WTC11 (cell line): ENCODE results near the gene MUC6. TPM values are rescaled to one million over a fixed set of nuclear protein-coding genes. Genes with fewer than 3 reads are reported as not detected.

Experiments
- ATAC-seq: fragments of 200-7000 bp; cut with Tn5 transposase; 2 replicates; pipeline ENCODE4 v1.10.0; 2021; ENCODE audit warnings: mild to moderate bottlenecking, moderate library complexity
- CTCF ChIA-PET: fragments of 300-600 bp; sonication (Branson Sonifier 250); formaldehyde crosslinking; loops from one replicate; lab custom pipeline; 2021; ENCODE audit warnings: antibody characterized with exemption; lab: Charles Lee
- POLR2A ChIA-PET: fragments of 350-600 bp; sonication (Branson Sonifier 250); formaldehyde crosslinking; loops from one replicate; lab custom pipeline; 2021; ENCODE audit warnings: antibody characterized with exemption; lab: Charles Lee
- DNase-seq: peaks from one replicate; pipeline ENCODE4 v3.0.0; 2021; ENCODE audit warnings: low spot score
- H3K27ac Mint-ChIP-seq: 2 replicates; pipeline ENCODE4 v1.8.0; 2021; ENCODE audit warnings: mixed read lengths
- H3K27me3 Mint-ChIP-seq: 2 replicates; pipeline ENCODE4 v1.8.0; 2021; ENCODE audit warnings: low read depth, mild to moderate bottlenecking, moderate library complexity, mixed read lengths
- H3K36me3 Mint-ChIP-seq: 2 replicates; pipeline ENCODE4 v1.8.0; 2021; ENCODE audit warnings: mixed read lengths
- H3K4me1 Mint-ChIP-seq: 2 replicates; pipeline ENCODE4 v1.8.0; 2022; ENCODE audit warnings: mixed read lengths
- H3K4me3 Mint-ChIP-seq: 2 replicates; pipeline ENCODE4 v1.8.0; 2021; ENCODE audit warnings: mild to moderate bottlenecking, moderate library complexity, mixed read lengths
- H3K9me3 Mint-ChIP-seq: 2 replicates; pipeline ENCODE4 v1.8.0; 2021; ENCODE audit warnings: mixed read lengths
- AFF4 ChIP-seq: sonication (generic); formaldehyde crosslinking; IDR thresholded peaks from 2 replicates; pipeline ENCODE4 v1.8.1; 2023; ENCODE audit warnings: mild to moderate bottlenecking, missing genetic modification reagents, borderline replicate concordance
- AR ChIP-seq: fragments of 250-450 bp; sonication (Bioruptor Pico); IDR thresholded peaks from 2 replicates; pipeline ENCODE4 v1.9.0; 2021; ENCODE audit warnings: mild to moderate bottlenecking
- ATF1 ChIP-seq: sonication (generic); formaldehyde crosslinking; IDR thresholded peaks from 2 replicates; pipeline ENCODE4 v1.8.1; 2023; ENCODE audit warnings: mild to moderate bottlenecking, moderate library complexity, missing genetic modification reagents
- CREB1 ChIP-seq: sonication (generic); formaldehyde crosslinking; IDR thresholded peaks from 2 replicates; pipeline ENCODE4 v1.8.0; 2023; ENCODE audit warnings: mild to moderate bottlenecking, missing genetic modification reagents
- E2F4 ChIP-seq: sonication (generic); formaldehyde crosslinking; IDR thresholded peaks from 2 replicates; pipeline ENCODE4 v1.8.1; 2022; ENCODE audit warnings: low read depth, mild to moderate bottlenecking, moderate library complexity, missing genetic modification reagents, borderline replicate concordance
- GABPB1 ChIP-seq: sonication (generic); formaldehyde crosslinking; IDR thresholded peaks from 2 replicates; pipeline ENCODE4 v1.8.1; 2023; ENCODE audit warnings: mild to moderate bottlenecking, missing genetic modification reagents
- IRF2 ChIP-seq: sonication (generic); formaldehyde crosslinking; IDR thresholded peaks from 2 replicates; pipeline ENCODE4 v1.8.0; 2022; ENCODE audit warnings: low read depth, missing genetic modification reagents, borderline replicate concordance
- NFATC4 ChIP-seq: fragments of 250-450 bp; sonication (Bioruptor Pico); IDR thresholded peaks from 2 replicates; pipeline ENCODE4 v1.9.0; 2021; ENCODE audit warnings: mild to moderate bottlenecking
- PRRX2 ChIP-seq: fragments of 250-450 bp; sonication (Bioruptor Pico); IDR thresholded peaks from 2 replicates; pipeline ENCODE4 v1.8.0; 2021; ENCODE audit warnings: mild to moderate bottlenecking
- ZNF317 ChIP-seq: sonication (generic); formaldehyde crosslinking; IDR thresholded peaks from 2 replicates; pipeline ENCODE4 v1.8.1; 2023; ENCODE audit warnings: low read depth, mild to moderate bottlenecking, moderate library complexity, missing genetic modification reagents, borderline replicate concordance
- ZSCAN18 ChIP-seq: fragments of 250-450 bp; sonication (Bioruptor Pico); IDR thresholded peaks from 2 replicates; pipeline ENCODE4 v2.1.2; 2022; ENCODE audit warnings: mild to moderate bottlenecking, moderate library complexity
- total RNA-seq: library from RNA; stranded (reverse); gene quantifications from 3 replicates; pipeline ENCODE4 v1.2.3, GENCODE V29; 2021
- TF ChIP-seq, protein P1 (sequence below): fragments of 250-450 bp; sonication (Bioruptor Pico); conservative IDR thresholded peaks from 2 replicates; pipeline ENCODE4 v1.9.0; 2021; ENCODE audit warnings: mild to moderate bottlenecking
- TF ChIP-seq, protein P2 (sequence below): sonication (generic); formaldehyde crosslinking; IDR thresholded peaks from 2 replicates; pipeline ENCODE4 v1.8.1; 2022; ENCODE audit warnings: low read depth, missing genetic modification reagents, borderline replicate concordance

Gene MUC6
- total RNA-seq, 1 experiment from 2014 or later = 0.13 TPM

DNA sequence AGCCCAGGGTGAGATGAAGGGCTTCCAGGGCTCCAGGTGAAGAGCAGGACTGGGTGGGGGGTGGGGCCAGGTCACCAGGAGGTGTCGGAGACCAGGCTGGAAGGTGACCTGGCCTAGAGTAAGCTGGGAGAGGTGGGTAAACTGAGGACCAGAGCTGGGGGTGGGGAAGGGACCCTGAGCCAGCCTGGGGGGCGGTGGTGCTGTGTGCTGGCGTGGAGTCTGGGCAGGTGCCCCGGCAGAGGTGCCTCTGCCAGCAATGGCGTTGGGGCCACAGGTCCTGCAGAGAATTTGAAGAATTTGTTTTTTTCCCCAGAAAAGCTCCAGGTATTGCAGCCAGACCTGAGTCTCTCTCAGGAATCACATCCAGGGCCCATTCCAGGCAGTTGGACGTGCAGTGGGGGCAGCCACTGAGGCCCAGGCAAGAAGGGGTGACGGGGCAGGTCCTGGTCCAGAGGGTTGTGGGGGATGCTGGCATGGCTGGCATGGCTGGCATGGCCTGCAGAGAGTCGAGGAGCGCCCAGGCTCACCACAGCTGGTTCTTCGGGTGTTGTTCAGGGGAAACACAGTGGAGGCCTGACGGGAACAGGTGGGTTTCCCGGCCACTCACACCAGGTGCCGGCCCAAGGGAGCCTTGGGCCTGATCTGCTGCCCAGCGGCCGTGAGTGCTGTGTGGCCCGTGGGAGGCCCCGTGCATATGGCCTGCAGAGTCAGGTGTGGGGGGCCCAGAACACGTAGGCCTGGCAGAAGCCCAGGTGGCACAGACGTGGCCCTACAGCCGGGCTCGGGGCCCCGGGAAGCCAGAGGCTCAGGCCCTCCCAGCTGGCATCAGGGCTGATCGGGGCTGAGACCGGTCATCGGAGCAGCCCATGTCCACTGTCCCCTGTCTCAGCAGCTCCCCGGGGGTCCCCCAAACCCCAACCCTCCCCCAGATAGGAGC, 6.4 kb upstream of the MUC6 start (continued):
- TF ChIP-seq, protein P1, sequence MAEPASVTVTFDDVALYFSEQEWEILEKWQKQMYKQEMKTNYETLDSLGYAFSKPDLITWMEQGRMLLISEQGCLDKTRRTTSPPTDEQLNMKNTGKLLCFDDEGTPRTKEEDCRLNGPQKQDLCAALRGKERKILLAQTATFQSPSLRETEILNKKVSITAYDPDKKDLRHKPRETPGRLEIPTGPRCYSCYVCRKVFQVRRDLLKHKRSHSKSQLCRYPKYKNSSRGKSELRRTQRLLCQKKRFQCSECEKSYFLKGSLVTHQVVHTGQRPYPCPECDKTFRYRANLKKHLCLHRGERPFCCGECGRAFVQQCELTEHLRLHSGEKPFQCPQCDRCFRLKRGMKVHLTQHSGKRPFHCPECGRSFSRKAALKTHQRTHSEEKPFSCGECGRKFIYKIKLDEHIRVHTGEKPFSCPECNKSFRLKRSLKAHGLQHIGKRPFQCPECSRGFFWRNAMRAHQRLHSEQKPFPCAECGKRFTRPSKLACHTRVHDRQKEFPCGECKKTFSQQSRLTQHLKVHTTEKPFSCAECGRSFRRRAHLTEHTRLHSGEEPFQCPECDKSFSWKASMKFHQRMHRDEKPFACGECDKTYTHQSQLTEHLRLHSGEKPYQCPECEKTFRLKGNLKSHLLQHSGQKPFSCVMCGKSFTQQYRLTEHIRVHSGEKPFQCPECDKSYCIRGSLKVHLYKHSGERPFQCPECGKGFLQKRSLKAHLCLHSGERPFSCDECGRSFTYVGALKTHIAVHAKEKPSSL (CRISPR knock-in tag) = no peak
- TF ChIP-seq ZSCAN18 (CRISPR knock-in tag) = no peak
- no peak for TF ChIP-seq ZNF317
- TF ChIP-seq AFF4 (CRISPR knock-in tag) = no peak
- no peak for TF ChIP-seq NFATC4 (CRISPR knock-in tag)
- TF ChIP-seq CREB1 (CRISPR knock-in tag) = no peak

GRCh38 chr11:1041936-1042608, 5.6 kb upstream of the MUC6 start:
- H3K36me3 Mint-ChIP-seq = no peaks in the 10 kb centered on the region
- TF ChIP-seq AR (no peak), IRF2 (CRISPR knock-in tag) (no peak), ATF1 (CRISPR knock-in tag) (no peak), E2F4 (CRISPR knock-in tag) (no peak), GABPB1 (no peak), ZSCAN18 (CRISPR knock-in tag) (no peak), PRRX2 (no peak)
- TF ChIP-seq, protein P2, sequence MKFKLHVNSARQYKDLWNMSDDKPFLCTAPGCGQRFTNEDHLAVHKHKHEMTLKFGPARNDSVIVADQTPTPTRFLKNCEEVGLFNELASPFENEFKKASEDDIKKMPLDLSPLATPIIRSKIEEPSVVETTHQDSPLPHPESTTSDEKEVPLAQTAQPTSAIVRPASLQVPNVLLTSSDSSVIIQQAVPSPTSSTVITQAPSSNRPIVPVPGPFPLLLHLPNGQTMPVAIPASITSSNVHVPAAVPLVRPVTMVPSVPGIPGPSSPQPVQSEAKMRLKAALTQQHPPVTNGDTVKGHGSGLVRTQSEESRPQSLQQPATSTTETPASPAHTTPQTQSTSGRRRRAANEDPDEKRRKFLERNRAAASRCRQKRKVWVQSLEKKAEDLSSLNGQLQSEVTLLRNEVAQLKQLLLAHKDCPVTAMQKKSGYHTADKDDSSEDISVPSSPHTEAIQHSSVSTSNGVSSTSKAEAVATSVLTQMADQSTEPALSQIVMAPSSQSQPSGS (CRISPR knock-in tag) = no peak
- no peak overlapping the region for H3K4me3 Mint-ChIP-seq
- H3K27ac Mint-ChIP-seq = no peak overlapping the region
- ChIA-PET CTCF (interaction anchor here (0.6 to 1.4 kb wide), 5 partner anchors 9 to 193 kb away, joined by 3 to 8 read pairs (median 6); no protein-coding TSS in a partner anchor), POLR2A (no interaction called here)
- no peaks in the 10 kb centered on the region for H3K4me1 Mint-ChIP-seq
- DNase-seq = no peak
- no peak for ATAC-seq
- H3K9me3 Mint-ChIP-seq = peaks cover 6% of the 10 kb centered on the region
- no peaks in the 10 kb centered on the region; the same call in 1 of the 2 replicates for H3K27me3 Mint-ChIP-seq
